ENCODE results near the gene C2orf42. TPM values are rescaled to one million over a fixed set of nuclear protein-coding genes. Genes with fewer than 3 reads are reported as not detected.

C2orf42 gene
- total RNA-seq, 1 donor from 2014 or later: 25.4 TPM

DNA sequence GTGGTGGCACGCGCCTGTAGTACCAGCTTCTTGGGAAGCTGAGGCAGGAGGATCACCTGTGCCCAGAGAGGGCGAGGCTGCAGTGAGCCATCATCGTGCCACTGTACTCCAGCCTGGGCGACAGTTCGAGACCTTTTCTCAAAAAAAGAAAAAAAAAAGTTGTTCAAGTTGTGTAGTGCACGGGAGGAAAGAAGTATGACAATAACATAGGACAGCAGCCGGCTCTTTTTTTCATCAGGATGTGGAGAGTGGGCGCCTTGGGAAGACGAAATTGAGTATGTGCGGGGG, 67.0 kb downstream of the C2orf42 start:
- Histone ChIP-seq H3K27ac (peak overlapping the region; percentile 90), H4K20me1 (ENCODE audit: low read depth) (no peaks in the 10 kb centered on the region), H3K79me2 (ENCODE audit: low read depth) (no peaks in the 10 kb centered on the region), H3K9ac (no peak overlapping the region), H3K4me2 (peak overlapping the region; percentile 88), H3K27me3 (no peaks in the 10 kb centered on the region), H2AFZ (replicated peaks) (no peak overlapping the region), H3K9me3 (ENCODE audit: low read depth) (no peaks in the 10 kb centered on the region), H3K36me3 (no peaks in the 10 kb centered on the region), H3F3A (ENCODE audit: low read depth) (peaks cover 57% of the 10 kb centered on the region), H3K4me3 (peak overlapping the region; percentile 71), H3K4me1 (peaks cover 29% of the 10 kb centered on the region)
- peaks cover 24% of the 10 kb centered on the region for H3K27me3 Mint-ChIP-seq (ENCODE audit: insufficient read depth, low read depth)
- peak overlapping the region; percentile 100 for H3K27ac Mint-ChIP-seq
- peak overlapping the region; percentile 90 for H3K4me3 Mint-ChIP-seq
- H3K4me1 Mint-ChIP-seq: peaks cover 69% of the 10 kb centered on the region
- no peak for DNase-seq (ENCODE audit: low spot score)
- no peaks in the 10 kb centered on the region for H3K36me3 Mint-ChIP-seq
- TF ChIP-seq EZH2 (IDR thresholded peaks at IDR 0.05): no peak
- TF ChIP-seq, protein P1, sequence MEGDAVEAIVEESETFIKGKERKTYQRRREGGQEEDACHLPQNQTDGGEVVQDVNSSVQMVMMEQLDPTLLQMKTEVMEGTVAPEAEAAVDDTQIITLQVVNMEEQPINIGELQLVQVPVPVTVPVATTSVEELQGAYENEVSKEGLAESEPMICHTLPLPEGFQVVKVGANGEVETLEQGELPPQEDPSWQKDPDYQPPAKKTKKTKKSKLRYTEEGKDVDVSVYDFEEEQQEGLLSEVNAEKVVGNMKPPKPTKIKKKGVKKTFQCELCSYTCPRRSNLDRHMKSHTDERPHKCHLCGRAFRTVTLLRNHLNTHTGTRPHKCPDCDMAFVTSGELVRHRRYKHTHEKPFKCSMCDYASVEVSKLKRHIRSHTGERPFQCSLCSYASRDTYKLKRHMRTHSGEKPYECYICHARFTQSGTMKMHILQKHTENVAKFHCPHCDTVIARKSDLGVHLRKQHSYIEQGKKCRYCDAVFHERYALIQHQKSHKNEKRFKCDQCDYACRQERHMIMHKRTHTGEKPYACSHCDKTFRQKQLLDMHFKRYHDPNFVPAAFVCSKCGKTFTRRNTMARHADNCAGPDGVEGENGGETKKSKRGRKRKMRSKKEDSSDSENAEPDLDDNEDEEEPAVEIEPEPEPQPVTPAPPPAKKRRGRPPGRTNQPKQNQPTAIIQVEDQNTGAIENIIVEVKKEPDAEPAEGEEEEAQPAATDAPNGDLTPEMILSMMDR (IDR thresholded peaks at IDR 0.05): no peak
- TF ChIP-seq EZH2phosphoT487 (IDR thresholded peaks at IDR 0.05): no peak
- H3K9me3 Mint-ChIP-seq: no peaks in the 10 kb centered on the region

DNA sequence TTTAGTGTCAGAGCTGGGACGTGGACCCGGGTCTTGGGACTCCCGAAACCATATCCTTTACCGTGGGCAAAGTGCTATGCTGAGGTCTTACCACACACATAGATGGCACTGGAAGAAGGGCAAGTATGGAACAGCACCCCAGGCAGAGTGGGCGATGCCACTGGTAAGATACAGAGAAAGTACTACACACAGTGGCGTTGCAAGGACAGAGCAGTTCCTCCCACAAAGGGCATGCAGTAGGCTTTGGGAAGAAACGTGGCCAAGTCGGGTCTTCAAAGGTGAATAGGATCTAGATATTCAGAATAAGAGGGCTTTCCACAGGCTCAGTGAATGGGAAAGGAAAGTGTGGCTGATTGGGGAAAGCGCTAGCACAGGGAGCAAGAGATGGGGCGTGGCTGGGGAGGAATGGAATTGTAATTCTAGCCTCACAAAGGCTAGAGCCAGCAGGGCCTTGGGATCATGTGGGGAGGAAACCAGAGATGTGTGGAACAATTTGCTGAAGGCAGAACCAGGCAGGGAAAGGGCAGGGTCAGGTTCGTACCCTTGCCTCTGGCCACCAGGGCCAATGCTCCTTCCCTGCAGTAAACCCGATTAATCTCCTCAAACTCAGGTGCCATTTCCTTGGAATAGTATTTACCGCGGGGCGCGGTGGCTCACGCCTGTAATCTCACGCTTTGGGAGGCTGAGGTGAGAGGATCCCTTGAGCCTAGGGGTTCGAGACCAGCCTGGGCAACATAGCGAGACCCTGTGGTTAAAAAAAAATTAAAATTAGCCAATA, 67.6 kb downstream of the C2orf42 start:
- Mint-ChIP-seq H3K9me3 (no peaks in the 10 kb centered on the region), H3K4me3 (peak overlapping the region; percentile 90), H3K36me3 (no peaks in the 10 kb centered on the region), H3K27me3 (ENCODE audit: insufficient read depth, low read depth) (peaks cover 24% of the 10 kb centered on the region), H3K27ac (peak overlapping the region; percentile 100), H3K4me1 (peaks cover 72% of the 10 kb centered on the region)
- H3K9ac ChIP-seq: no peak overlapping the region
- H3K27ac ChIP-seq: peak overlapping the region; percentile 90
- peak; percentile 90 for DNase-seq (ENCODE audit: low spot score)
- H3K27me3 ChIP-seq: no peaks in the 10 kb centered on the region
- H4K20me1 ChIP-seq (ENCODE audit: low read depth): no peaks in the 10 kb centered on the region
- H3K9me3 ChIP-seq (ENCODE audit: low read depth): no peaks in the 10 kb centered on the region
- peak overlapping the region; percentile 88 for H3K4me2 ChIP-seq
- TF ChIP-seq EZH2phosphoT487 (IDR thresholded peaks at IDR 0.05): no peak
- TF ChIP-seq EZH2 (IDR thresholded peaks at IDR 0.05): no peak
- TF ChIP-seq, protein P1 (IDR thresholded peaks at IDR 0.05): no peak
- H3K79me2 ChIP-seq (ENCODE audit: low read depth): no peaks in the 10 kb centered on the region
- no peak overlapping the region for H2AFZ ChIP-seq (replicated peaks)
- H3K36me3 ChIP-seq: no peaks in the 10 kb centered on the region
- H3K4me3 ChIP-seq: peak overlapping the region; percentile 71
- peaks cover 34% of the 10 kb centered on the region for H3K4me1 ChIP-seq
- peaks cover 56% of the 10 kb centered on the region for H3F3A ChIP-seq (ENCODE audit: low read depth)

DNA sequence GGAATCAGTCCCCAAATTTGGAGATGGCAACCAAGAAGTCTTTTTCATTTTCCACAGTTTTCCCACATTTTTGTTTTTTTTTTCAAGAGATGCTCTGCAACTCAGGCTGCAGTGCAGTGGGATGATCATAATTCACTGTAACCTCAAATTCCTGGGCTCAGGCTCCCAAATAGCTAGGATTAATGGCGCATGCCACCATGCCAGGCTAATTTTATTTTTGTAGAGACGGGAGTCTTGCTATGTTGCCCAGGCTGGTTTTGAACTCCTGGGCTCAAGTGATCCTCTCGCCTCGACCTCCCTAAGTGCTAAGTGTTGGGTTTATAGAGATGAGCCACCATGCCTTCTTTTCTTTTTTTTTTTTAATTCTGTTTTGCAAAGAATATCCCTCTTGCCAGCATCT, 68.3 kb downstream of the C2orf42 start:
- TF ChIP-seq, protein P1 (IDR thresholded peaks at IDR 0.05): no peak
- no peak for TF ChIP-seq EZH2phosphoT487 (IDR thresholded peaks at IDR 0.05)
- no peak for TF ChIP-seq EZH2 (IDR thresholded peaks at IDR 0.05)
- Mint-ChIP-seq H3K27me3 (ENCODE audit: insufficient read depth, low read depth) (peaks cover 24% of the 10 kb centered on the region), H3K27ac (peak overlapping the region; percentile 100)

More for the DNA sequence above, 68.3 kb downstream of the C2orf42 start:
- Mint-ChIP-seq H3K4me3 (no peak overlapping the region), H3K9me3 (no peaks in the 10 kb centered on the region), H3K4me1 (peaks cover 73% of the 10 kb centered on the region), H3K36me3 (no peaks in the 10 kb centered on the region)
- Histone ChIP-seq H3K4me2 (peak overlapping the region; percentile 45), H3K4me1 (peaks cover 40% of the 10 kb centered on the region), H3K4me3 (no peak overlapping the region), H4K20me1 (ENCODE audit: low read depth) (no peaks in the 10 kb centered on the region), H3K27ac (no peak overlapping the region), H3F3A (ENCODE audit: low read depth) (peaks cover 52% of the 10 kb centered on the region), H3K27me3 (no peaks in the 10 kb centered on the region), H3K79me2 (ENCODE audit: low read depth) (no peaks in the 10 kb centered on the region), H2AFZ (replicated peaks) (no peak overlapping the region), H3K9ac (no peak overlapping the region), H3K9me3 (ENCODE audit: low read depth) (no peaks in the 10 kb centered on the region), H3K36me3 (no peaks in the 10 kb centered on the region)
- no peak for DNase-seq (ENCODE audit: low spot score)
